Spleen (tissue), 11 donors: ENCODE results near the gene PTPRM. TPM values are rescaled to one million over a fixed set of nuclear protein-coding genes. Genes with fewer than 3 reads are reported as not detected.

Experiments used
- DNase-seq: peaks from one replicate; pipeline ENCODE4 v3.0.0-alpha.2; 2020
- H3K27ac ChIP-seq, 8 donors: fragments of 200-600 bp; sonication (generic) in 7 of 8; 1 replicate in 4 of 8; 2 replicates in 4 of 8; pipeline versions ENCODE4 v1.5.0 to v1.8.0; 2016 to 2021; ENCODE audit warnings: inconsistent platforms in 4 of 8, mild to moderate bottlenecking in 4 of 8, moderate library complexity in 1 of 8
- H3K27me3 ChIP-seq, 7 donors: fragments of 200-600 bp; sonication (generic) in 6 of 7; replicated peaks in 1 of 7; 1 replicate in 4 of 7; 2 replicates in 3 of 7; pipeline versions ENCODE4 v1.5.0 to v1.8.0; 2016 to 2021; ENCODE audit warnings: inconsistent platforms in 3 of 7, mild to moderate bottlenecking in 1 of 7
- H3K36me3 ChIP-seq, 6 donors: fragments of 200-600 bp; sonication (generic) in 5 of 6; 1 replicate in 4 of 6; 2 replicates in 2 of 6; pipeline versions ENCODE4 v1.5.0 to v1.8.0; 2016 to 2021; ENCODE audit warnings: inconsistent platforms in 2 of 6
- H3K4me1 ChIP-seq, 6 donors: fragments of 200-600 bp; sonication (generic) in 5 of 6; 1 replicate in 3 of 6; 2 replicates in 3 of 6; pipeline versions ENCODE4 v1.5.0 to v1.8.0; 2016 to 2021; ENCODE audit warnings: inconsistent platforms in 3 of 6
- H3K4me3 ChIP-seq, 8 donors: fragments of 200-600 bp; sonication (generic) in 7 of 8; 1 replicate in 4 of 8; 2 replicates in 4 of 8; pipeline versions ENCODE4 v1.5.0 to v1.8.0; 2016 to 2021; ENCODE audit warnings: inconsistent platforms in 4 of 8, mild to moderate bottlenecking in 4 of 8, moderate library complexity in 2 of 8
- H3K9me3 ChIP-seq, 8 donors: fragments of 200-600 bp; sonication (generic) in 7 of 8; 1 replicate in 4 of 8; 2 replicates in 4 of 8; pipeline versions ENCODE4 v1.5.0 to v1.8.0; 2016 to 2021; ENCODE audit warnings: inconsistent platforms in 4 of 8
- CTCF ChIP-seq, 11 experiments: fragments of 200-600 bp in 7 of 11; fragments of 450-650 bp in 4 of 11; sonication (generic) in 4 of 11; IDR thresholded peaks in 8 of 11; conservative IDR thresholded peaks in 3 of 11; 1 replicate in 7 of 11; 2 replicates in 4 of 11; pipeline versions ENCODE4 v1.4.0 to v1.8.0; 2016 to 2021; ENCODE audit warnings: antibody characterized with exemption in 11 of 11, inconsistent platforms in 4 of 11, mild to moderate bottlenecking in 1 of 11
- POLR2A ChIP-seq, 3 donors: fragments of 450-650 bp; IDR thresholded peaks; one replicate each; pipeline ENCODE4 v1.5.1; 2017; ENCODE audit warnings: antibody characterized with exemption in 3 of 3, mild to moderate bottlenecking in 1 of 3
- POLR2AphosphoS5 ChIP-seq, 3 donors: sonication (generic); formaldehyde crosslinking; IDR thresholded peaks; one replicate each; pipeline ENCODE4 v1.5.1; 2017; ENCODE audit warnings: antibody characterized with exemption in 3 of 3
- WGBS, 5 donors: extraction: QIAGEN DNeasy Blood & Tissue Kit in 3 of 5; methylation state at CpG; one replicate each; pipeline versions ENCODE4 v1.1.5 to v1.1.7; 2013 to 2018; 5-methylcytosine and 5-hydroxymethylcytosine counted together
- intact Hi-C: fragments of 100-400 bp; cut with DNase I; formaldehyde crosslinking; loops from one replicate; pipeline ENCODE4 v1.15.0; 2023; ENCODE audit warnings: low total_unique reads
- polyA plus RNA-seq, 3 donors: library from polyadenylated mRNA; stranded (reverse); fragments of 200-250 nt; gene quantifications; one replicate each; pipeline ENCODE4 v1.2.1, GENCODE V29; 2013
- total RNA-seq, 7 donors: library from RNA; depleted of rRNA in 3 of 7; stranded (reverse); fragments of >200 nt in 3 of 7; fragmentation: NEBNext Ultra II Directional in 4 of 7; extraction: Animal tissue kit (Norgen Biotek cat#: 25700) in 4 of 7; gene quantifications; one replicate each; pipeline versions ENCODE4 v1.1.0 to v1.2.1, GENCODE V29; 2016 to 2021
- donor health status: healthy with polysubstance abuse.
- donor health status: DM: no; HTN: no; CAD: no; lungs with moderate emphysema.
- donor health status: DM: no; HTN: no; CAD: no.
- donor health status: Bipolar disorder and iron deficiency.
- donor health status: healthy.
- donor health status: DM: no; HTN: no; CAD: no.
- donor health status: DM: yes; HTN: yes; CAD: no.

Gene PTPRM
- total and polyA plus RNA-seq, 10 donors, result 23.5 to 97.8 (median 62.8) TPM

- intact Hi-C loops, result no loop called here
- no peak for TF ChIP-seq POLR2AphosphoS5 (IDR thresholded peaks at IDR 0.05)
- TF ChIP-seq POLR2A (IDR thresholded peaks at IDR 0.05), result no peak
- no peak for TF ChIP-seq CTCF (IDR thresholded peaks at IDR 0.05 in 8 of 11, conservative IDR thresholded peaks at IDR 0.05 in 3 of 11)
- no peak overlapping the region for H3K4me3 ChIP-seq
- 80 to 91% (median 86%) methylated on average over 5 of the region's 5 CpGs for WGBS, 5 donors
- no peaks in the 10 kb centered on the region for H3K27me3 ChIP-seq
- H3K27ac ChIP-seq, result no peak overlapping the region
- no peaks in the 10 kb centered on the region for H3K4me1 ChIP-seq
- H3K9me3 ChIP-seq, result peaks cover 0 to 26% (median 19%) of the 10 kb centered on the region in 8 donors
- no peak for DNase-seq
- H3K36me3 ChIP-seq, result no peaks in the 10 kb centered on the region
Observed at GRCh38 chr18:7924616-7925015, 357.5 kb downstream of the PTPRM start.

- WGBS, 5 donors, result 66 to 77% (median 69%) methylated on average over 4 of the region's 4 CpGs
- no peaks in the 10 kb centered on the region for H3K27me3 ChIP-seq
Observed at GRCh38 chr18:7926526-7926925, 359.4 kb downstream of the PTPRM start.

GRCh38 chr18:7927119-7927518 lies 360.0 kb downstream of the PTPRM start:
- 77 to 81% (median 80%) methylated on average over 2 of the region's 2 CpGs for WGBS, 5 donors
- TF ChIP-seq CTCF (IDR thresholded peaks at IDR 0.05 in 8 of 11, conservative IDR thresholded peaks at IDR 0.05 in 3 of 11) (no peak), POLR2AphosphoS5 (IDR thresholded peaks at IDR 0.05) (no peak), POLR2A (IDR thresholded peaks at IDR 0.05) (no peak)
- Histone ChIP-seq H3K27me3 (no peaks in the 10 kb centered on the region), H3K36me3 (no peaks in the 10 kb centered on the region), H3K9me3 (peaks cover 0 to 3% (median under 1%) of the 10 kb centered on the region in 8 donors), H3K4me3 (no peak overlapping the region), H3K27ac (no peak overlapping the region), H3K4me1 (no peaks in the 10 kb centered on the region)
- intact Hi-C loops, result no loop called here
- DNase-seq, result no peak

More at GRCh38 chr18:7926526-7926925, 359.4 kb downstream of the PTPRM start:
- no peak for DNase-seq
- TF ChIP-seq POLR2AphosphoS5 (IDR thresholded peaks at IDR 0.05) (no peak), CTCF (IDR thresholded peaks at IDR 0.05 in 8 of 11, conservative IDR thresholded peaks at IDR 0.05 in 3 of 11) (no peak), POLR2A (IDR thresholded peaks at IDR 0.05) (no peak)
- H3K36me3 ChIP-seq, result no peaks in the 10 kb centered on the region
- no peak overlapping the region for H3K4me3 ChIP-seq
- H3K4me1 ChIP-seq, result no peaks in the 10 kb centered on the region
- peaks cover 0 to 9% (median 3%) of the 10 kb centered on the region in 8 donors for H3K9me3 ChIP-seq
- H3K27ac ChIP-seq, result no peak overlapping the region
- intact Hi-C loops, result no loop called here

- peaks cover 0 to 4% (median 0%) of the 10 kb centered on the region in 8 donors for H3K9me3 ChIP-seq
- H3K4me3 ChIP-seq, result no peak overlapping the region
- no peaks in the 10 kb centered on the region for H3K36me3 ChIP-seq
- intact Hi-C loops, result no loop called here
- 73 to 83% (median 81%) methylated on average over 3 of the region's 3 CpGs for WGBS, 5 donors
- no peak for DNase-seq
- no peaks in the 10 kb centered on the region for H3K4me1 ChIP-seq
- no peak overlapping the region for H3K27ac ChIP-seq
- no peaks in the 10 kb centered on the region for H3K27me3 ChIP-seq
- TF ChIP-seq POLR2AphosphoS5 (IDR thresholded peaks at IDR 0.05) (no peak), CTCF (IDR thresholded peaks at IDR 0.05 in 8 of 11, conservative IDR thresholded peaks at IDR 0.05 in 3 of 11) (no peak), POLR2A (IDR thresholded peaks at IDR 0.05) (no peak)
Observed at GRCh38 chr18:7931763-7932162, 364.6 kb downstream of the PTPRM start.
